DND-41 (cell line): Measurements from ENCODE around the gene ZMIZ1.

Source experiments
- EZH2 ChIP-seq: IDR thresholded peaks from 3 replicates; pipeline ENCODE4 v1.6.1; 2012; ENCODE audit warnings: borderline replicate concordance, low read depth, mild to moderate bottlenecking, moderate library complexity, low read length, inconsistent platforms; ENCODE audit not compliant: severe bottlenecking
- TF ChIP-seq, protein P1 (sequence below): IDR thresholded peaks from 2 replicates; pipeline ENCODE4 v1.5.1; 2012; ENCODE audit warnings: borderline replicate concordance, low read length, moderate library complexity, mild to moderate bottlenecking; ENCODE audit not compliant: poor library complexity, severe bottlenecking; ENCODE audit errors: extremely low read depth

DNA sequence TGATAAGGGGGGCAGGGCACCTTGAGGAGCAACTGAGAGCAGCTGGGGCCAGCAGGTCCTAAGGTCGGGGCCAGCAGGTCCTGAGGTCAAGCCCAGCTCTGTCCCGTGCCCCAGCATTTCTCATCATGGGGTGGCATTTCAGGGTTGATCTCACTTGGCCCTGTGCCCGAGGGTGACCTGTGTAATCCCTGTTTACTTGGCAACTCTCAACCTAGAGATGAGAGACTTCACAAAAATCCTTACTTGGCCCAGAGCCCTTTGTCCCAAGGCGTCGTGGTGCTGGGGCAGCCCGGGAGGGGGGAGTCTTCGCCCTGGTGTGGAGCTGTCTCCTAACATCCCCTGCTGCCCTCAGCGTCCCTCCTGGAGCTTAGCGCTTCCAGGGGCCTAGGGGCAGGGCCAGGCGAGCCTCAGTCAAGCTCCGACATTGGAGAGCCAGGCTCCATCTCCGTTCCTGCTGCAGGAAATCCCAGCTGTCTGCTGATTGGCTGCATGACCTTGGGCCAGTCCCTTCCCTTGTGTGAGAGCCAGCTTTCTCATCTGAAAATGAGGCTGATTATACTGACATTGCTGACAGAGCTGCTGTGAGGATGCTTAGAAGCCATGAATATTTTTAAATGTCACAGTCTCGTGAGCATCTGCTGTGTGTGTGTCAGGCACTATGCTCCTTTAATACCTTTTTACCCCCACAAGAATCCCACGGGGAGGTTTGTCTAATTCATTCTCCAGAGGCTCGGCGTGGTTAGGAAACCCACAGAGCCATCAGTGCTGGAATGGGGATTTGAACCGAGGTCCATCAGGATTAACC lies 94.3 kb downstream of the ZMIZ1 start:
- TF ChIP-seq, protein P1, sequence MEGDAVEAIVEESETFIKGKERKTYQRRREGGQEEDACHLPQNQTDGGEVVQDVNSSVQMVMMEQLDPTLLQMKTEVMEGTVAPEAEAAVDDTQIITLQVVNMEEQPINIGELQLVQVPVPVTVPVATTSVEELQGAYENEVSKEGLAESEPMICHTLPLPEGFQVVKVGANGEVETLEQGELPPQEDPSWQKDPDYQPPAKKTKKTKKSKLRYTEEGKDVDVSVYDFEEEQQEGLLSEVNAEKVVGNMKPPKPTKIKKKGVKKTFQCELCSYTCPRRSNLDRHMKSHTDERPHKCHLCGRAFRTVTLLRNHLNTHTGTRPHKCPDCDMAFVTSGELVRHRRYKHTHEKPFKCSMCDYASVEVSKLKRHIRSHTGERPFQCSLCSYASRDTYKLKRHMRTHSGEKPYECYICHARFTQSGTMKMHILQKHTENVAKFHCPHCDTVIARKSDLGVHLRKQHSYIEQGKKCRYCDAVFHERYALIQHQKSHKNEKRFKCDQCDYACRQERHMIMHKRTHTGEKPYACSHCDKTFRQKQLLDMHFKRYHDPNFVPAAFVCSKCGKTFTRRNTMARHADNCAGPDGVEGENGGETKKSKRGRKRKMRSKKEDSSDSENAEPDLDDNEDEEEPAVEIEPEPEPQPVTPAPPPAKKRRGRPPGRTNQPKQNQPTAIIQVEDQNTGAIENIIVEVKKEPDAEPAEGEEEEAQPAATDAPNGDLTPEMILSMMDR = no peak
- no peak for TF ChIP-seq EZH2
